ENCODE measurements around the gene TMEM176B. TPM values are rescaled to one million over a fixed set of nuclear protein-coding genes. Genes with fewer than 3 reads are reported as not detected.

Gene TMEM176B
- polyA plus RNA-seq, 3 donors, result 30.6 to 1,279 (median 415) TPM

- peak overlapping the region; percentile 69 to 92 for H3K27ac ChIP-seq (ENCODE audit: low read depth in 1 of 2, low read length in 2 of 2)
- no peaks in the 10 kb centered on the region for H4K20me1 ChIP-seq (ENCODE audit: insufficient read depth, low read length)
- peak overlapping the region; percentile 60 for H3K9ac ChIP-seq (ENCODE audit: insufficient read depth, low read length, poor library complexity, severe bottlenecking)
- peak overlapping the region; percentile 62 for H3K4me2 ChIP-seq (replicated peaks; ENCODE audit: extremely low read depth, low read length, poor library complexity, severe bottlenecking)
- H3K4me3 ChIP-seq (replicated peaks in 1 of 3; ENCODE audit: low read depth in 2 of 3, low read length in 3 of 3), result peak overlapping the region in 2 of 3 experiments; percentile 4 to 63
- Mint-ChIP-seq H3K27me3 (ENCODE audit: low read depth in 3 of 3) (peaks cover 0 to 8% (median 5%) of the 10 kb centered on the region in 3 donors), H3K4me3 (peak overlapping the region; percentile 62 to 77), H3K4me1 (peaks cover 76% of the 10 kb centered on the region), H3K27ac (peak overlapping the region; percentile 88 to 96 (median 92)), H3K9me3 (no peaks in the 10 kb centered on the region), H3K36me3 (peaks cover 17 to 28% of the 10 kb centered on the region in 2 donors)
- peak overlapping the region; percentile 37 for H2AFZ ChIP-seq (ENCODE audit: insufficient read depth, low read depth, low read length, poor library complexity, severe bottlenecking)
- no peaks in the 10 kb centered on the region for H3K9me3 ChIP-seq (replicated peaks in 1 of 2; ENCODE audit: control insufficient read depth in 1 of 2, insufficient read depth in 1 of 2, low read length in 2 of 2)
- H3K4me1 ChIP-seq (ENCODE audit: control insufficient read depth in 1 of 2, insufficient read depth in 2 of 2, low read length in 2 of 2), result peaks cover 51 to 83% of the 10 kb centered on the region in 2 donors
- no peaks in the 10 kb centered on the region for H3K27me3 ChIP-seq (ENCODE audit: control insufficient read depth in 2 of 2, insufficient read depth in 2 of 2, low read length in 2 of 2)
- intact Hi-C loops (cut with micrococcal nuclease), result loop anchor here (10.0 kb wide), 5 partner anchors 95 to 1285 kb away; partner anchors contain the start of genes AGAP3 (in 1 of the 2), FASTK (in 1 of the 2), REPIN1 (in 1 of the 2) and TMUB1 (in 1 of the 2)
- H3K36me3 ChIP-seq (replicated peaks in 1 of 2; ENCODE audit: control insufficient read depth in 1 of 2, insufficient read depth in 2 of 2, low read length in 2 of 2), result peaks cover 0 to 4% of the 10 kb centered on the region in 2 donors
- peak; percentile 44 to 56 (median 55) for DNase-seq
- WGBS (ENCODE audit: insufficient coverage), result no CpG with 5 or more reads among the region's 3 CpGs
- TF ChIP-seq CTCF (IDR thresholded peaks at IDR 0.05), result no peak
- H3K79me2 ChIP-seq (ENCODE audit: insufficient read depth, low read length), result peaks cover 14% of the 10 kb centered on the region
Measured at GRCh38 chr7:150780292-150780691, 19.9 kb downstream of the TMEM176B start.

- Histone ChIP-seq H3K36me3 (replicated peaks in 1 of 2; ENCODE audit: control insufficient read depth in 1 of 2, insufficient read depth in 2 of 2, low read length in 2 of 2) (peaks cover 0 to 4% of the 10 kb centered on the region in 2 donors), H3K4me1 (ENCODE audit: control insufficient read depth in 1 of 2, insufficient read depth in 2 of 2, low read length in 2 of 2) (peaks cover 37 to 69% of the 10 kb centered on the region in 2 donors), H2AFZ (ENCODE audit: insufficient read depth, low read depth, low read length, poor library complexity, severe bottlenecking) (no peak overlapping the region), H3K9ac (ENCODE audit: insufficient read depth, low read length, poor library complexity, severe bottlenecking) (no peak overlapping the region), H3K27ac (ENCODE audit: low read depth in 1 of 2, low read length in 2 of 2) (peak overlapping the region in 1 of 2 donors; percentile 44), H3K79me2 (ENCODE audit: insufficient read depth, low read length) (peaks cover 14% of the 10 kb centered on the region), H3K27me3 (ENCODE audit: control insufficient read depth in 2 of 2, insufficient read depth in 2 of 2, low read length in 2 of 2) (no peaks in the 10 kb centered on the region), H3K4me3 (replicated peaks in 1 of 3; ENCODE audit: low read depth in 2 of 3, low read length in 3 of 3) (peak overlapping the region in 2 of 3 experiments; percentile 12 to 53), H3K9me3 (replicated peaks in 1 of 2; ENCODE audit: control insufficient read depth in 1 of 2, insufficient read depth in 1 of 2, low read length in 2 of 2) (peaks cover 0 to 3% of the 10 kb centered on the region in 2 donors), H3K4me2 (replicated peaks; ENCODE audit: extremely low read depth, low read length, poor library complexity, severe bottlenecking) (peak overlapping the region; percentile 45), H4K20me1 (ENCODE audit: insufficient read depth, low read length) (no peaks in the 10 kb centered on the region)
- peaks cover 63% of the 10 kb centered on the region for H3K4me1 Mint-ChIP-seq
- peaks cover 6 to 12% (median 8%) of the 10 kb centered on the region in 7 donors for H3K9me3 Mint-ChIP-seq
- intact Hi-C loops (cut with micrococcal nuclease), result loop anchor here in 1 of 2 donors (5.0 kb wide), 1 partner anchor 208 kb away; no protein-coding TSS in a partner anchor
- peaks cover 25 to 40% of the 10 kb centered on the region in 2 donors for H3K36me3 Mint-ChIP-seq
- peak; percentile 58 to 82 (median 79) for DNase-seq
- peak overlapping the region; percentile 12 to 68 for H3K4me3 Mint-ChIP-seq
- 0% methylated on average over 4 of the region's 12 CpGs for WGBS (ENCODE audit: insufficient coverage)
- peak overlapping the region in 4 of 7 donors; percentile 15 to 88 (median 53) for H3K27ac Mint-ChIP-seq
- peaks cover 0 to 8% (median 5%) of the 10 kb centered on the region in 3 donors for H3K27me3 Mint-ChIP-seq (ENCODE audit: low read depth in 3 of 3)
- peak; percentile 98 for TF ChIP-seq CTCF (IDR thresholded peaks at IDR 0.05)
Measured at GRCh38 chr7:150778738-150779301, 21.3 kb downstream of the TMEM176B start.

Data from CD14-positive monocyte (primary cell).